K562 (cell line): ENCODE data around the gene CBFA2T3.

Experiments used
- SP1 ChIP-seq: sonication (generic); formaldehyde crosslinking; IDR thresholded peaks from 2 replicates; pipeline ENCODE4 v1.8.1; 2022; ENCODE audit warnings: mild to moderate bottlenecking, missing genetic modification reagents
- SREBF2 ChIP-seq: sonication (generic); formaldehyde crosslinking; IDR thresholded peaks from 2 replicates; pipeline ENCODE4 v1.4.0; 2020; ENCODE audit warnings: mild to moderate bottlenecking, missing genetic modification reagents
- ZNF644 ChIP-seq: fragments of 200-800 bp; sonication (Bioruptor generic); IDR thresholded peaks from 2 replicates; pipeline ENCODE4 v1.6.1; 2016; ENCODE audit warnings: low read depth, missing genetic modification characterization, missing compliant biosample characterization

- TF ChIP-seq ZNF644 (tag) = no peak; the same call in 1 of the 2 replicates
- TF ChIP-seq SREBF2 = no peak
- TF ChIP-seq SP1 = no peak
These were observed 14.9 kb upstream of the CBFA2T3 start for GRCh38 chr16:88991813-88992350.
